DOHH2 (cell line): ENCODE data around the gene CABCOCO1.

Source experiments
- H3F3A ChIP-seq: fragments of 200-600 bp; sonication (generic), shearing (Covaris generic); 2 replicates; pipeline ENCODE4 v1.6.0; 2016; ENCODE audit warnings: antibody characterized with exemption, mild to moderate bottlenecking; ENCODE audit not compliant: control insufficient read depth, insufficient read depth
- H3K27ac ChIP-seq: fragments of 200-600 bp; sonication (generic); 2 replicates; pipeline ENCODE4 v1.5.1; 2014; ENCODE audit warnings: low read depth, mild to moderate bottlenecking, low read length, moderate library complexity
- H3K27me3 ChIP-seq: fragments of 200-600 bp; sonication (generic); 2 replicates; pipeline ENCODE4 v1.6.1; 2014; ENCODE audit warnings: mild to moderate bottlenecking, low read length, mixed read lengths; ENCODE audit not compliant: control insufficient read depth
- H3K36me3 ChIP-seq: fragments of 200-600 bp; sonication (generic); 2 replicates; pipeline ENCODE4 v1.6.1; 2014; ENCODE audit warnings: mild to moderate bottlenecking, low read length, moderate library complexity, mixed read lengths; ENCODE audit not compliant: control insufficient read depth
- H3K4me1 ChIP-seq: fragments of 200-600 bp; sonication (generic); 2 replicates; pipeline ENCODE4 v1.6.1; 2014; ENCODE audit warnings: mild to moderate bottlenecking, low read length, mixed read lengths; ENCODE audit not compliant: control insufficient read depth
- H3K4me2 ChIP-seq: fragments of 200-600 bp; sonication (generic); 2 replicates; pipeline ENCODE4 v1.6.0; 2014; ENCODE audit warnings: mild to moderate bottlenecking, low read length, moderate library complexity
- H3K4me3 ChIP-seq: fragments of 200-600 bp; sonication (generic); 2 replicates; pipeline ENCODE4 v1.5.1; 2014; ENCODE audit warnings: mild to moderate bottlenecking, low read length, mixed read lengths
- H3K79me2 ChIP-seq: fragments of 200-600 bp; sonication (generic); 2 replicates; pipeline ENCODE4 v1.6.1; 2014; ENCODE audit warnings: mild to moderate bottlenecking, low read length, mixed read lengths; ENCODE audit not compliant: control insufficient read depth
- H3K9me2 ChIP-seq: fragments of 200-600 bp; sonication (generic); replicated peaks from 2 replicates; pipeline ENCODE4 v1.6.1; 2014; ENCODE audit warnings: mild to moderate bottlenecking, low read length, mixed read lengths; ENCODE audit not compliant: control insufficient read depth
- H3K9me3 ChIP-seq: fragments of 200-600 bp; sonication (generic); 2 replicates; pipeline ENCODE4 v1.6.1; 2014; ENCODE audit warnings: antibody characterized with exemption, low read length, mixed read lengths; ENCODE audit not compliant: control insufficient read depth, insufficient read depth
- H4K20me1 ChIP-seq: fragments of 200-600 bp; sonication (generic); 2 replicates; pipeline ENCODE4 v1.6.0; 2014; ENCODE audit warnings: low read depth, mild to moderate bottlenecking, antibody characterized with exemption, low read length, moderate library complexity; ENCODE audit not compliant: control insufficient read depth, insufficient read depth
- EZH2phosphoT487 ChIP-seq: fragments of 200-600 bp; sonication (generic); IDR thresholded peaks from 2 replicates; pipeline ENCODE4 v1.6.1; 2017; ENCODE audit warnings: borderline replicate concordance, mild to moderate bottlenecking, antibody characterized with exemption, low read length, moderate library complexity, mixed read lengths
- TF ChIP-seq, protein P1 (sequence below): fragments of 200-600 bp; sonication (generic); IDR thresholded peaks from one replicate; pipeline ENCODE4 v1.5.1; 2014; ENCODE audit warnings: antibody characterized with exemption, mild to moderate bottlenecking, low read depth, low read length; ENCODE audit not compliant: poor library complexity, severe bottlenecking

CABCOCO1 gene

GRCh38 chr10:61780732-61781131, 118.0 kb downstream of the CABCOCO1 start:
- no peaks in the 10 kb centered on the region for H3K27me3 ChIP-seq
- no peaks in the 10 kb centered on the region for H3F3A ChIP-seq
- TF ChIP-seq, protein P1, sequence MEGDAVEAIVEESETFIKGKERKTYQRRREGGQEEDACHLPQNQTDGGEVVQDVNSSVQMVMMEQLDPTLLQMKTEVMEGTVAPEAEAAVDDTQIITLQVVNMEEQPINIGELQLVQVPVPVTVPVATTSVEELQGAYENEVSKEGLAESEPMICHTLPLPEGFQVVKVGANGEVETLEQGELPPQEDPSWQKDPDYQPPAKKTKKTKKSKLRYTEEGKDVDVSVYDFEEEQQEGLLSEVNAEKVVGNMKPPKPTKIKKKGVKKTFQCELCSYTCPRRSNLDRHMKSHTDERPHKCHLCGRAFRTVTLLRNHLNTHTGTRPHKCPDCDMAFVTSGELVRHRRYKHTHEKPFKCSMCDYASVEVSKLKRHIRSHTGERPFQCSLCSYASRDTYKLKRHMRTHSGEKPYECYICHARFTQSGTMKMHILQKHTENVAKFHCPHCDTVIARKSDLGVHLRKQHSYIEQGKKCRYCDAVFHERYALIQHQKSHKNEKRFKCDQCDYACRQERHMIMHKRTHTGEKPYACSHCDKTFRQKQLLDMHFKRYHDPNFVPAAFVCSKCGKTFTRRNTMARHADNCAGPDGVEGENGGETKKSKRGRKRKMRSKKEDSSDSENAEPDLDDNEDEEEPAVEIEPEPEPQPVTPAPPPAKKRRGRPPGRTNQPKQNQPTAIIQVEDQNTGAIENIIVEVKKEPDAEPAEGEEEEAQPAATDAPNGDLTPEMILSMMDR: no peak
- no peak for TF ChIP-seq EZH2phosphoT487
- no peaks in the 10 kb centered on the region for H3K9me2 ChIP-seq
- H3K9me3 ChIP-seq: no peaks in the 10 kb centered on the region
- no peak overlapping the region for H3K4me3 ChIP-seq
- H3K4me2 ChIP-seq: no peak overlapping the region
- no peaks in the 10 kb centered on the region for H3K4me1 ChIP-seq
- no peaks in the 10 kb centered on the region for H4K20me1 ChIP-seq
- H3K79me2 ChIP-seq: no peaks in the 10 kb centered on the region
- H3K36me3 ChIP-seq: no peaks in the 10 kb centered on the region
- H3K27ac ChIP-seq: no peak overlapping the region

DNA sequence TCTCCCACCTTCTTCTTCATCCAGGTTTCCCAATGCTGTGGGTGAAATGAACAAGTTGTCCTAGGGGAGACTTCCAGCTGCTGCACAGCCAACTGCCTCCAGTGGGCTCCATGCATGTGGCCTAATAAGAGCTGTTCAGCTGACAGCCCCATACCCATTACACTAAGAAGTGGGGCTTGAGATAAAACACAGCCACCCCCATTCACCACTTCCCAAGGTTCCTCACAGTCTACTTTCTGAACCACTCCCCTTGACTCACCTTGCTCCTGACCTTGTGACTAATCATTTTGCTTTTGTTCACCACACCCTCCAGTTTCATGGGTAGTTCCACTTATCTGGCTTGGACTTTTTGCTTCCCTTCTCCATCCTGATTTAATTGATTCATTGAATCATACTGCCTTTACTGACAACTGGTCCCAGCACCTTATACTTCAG, 119.3 kb downstream of the CABCOCO1 start:
- H3K9me2 ChIP-seq: no peaks in the 10 kb centered on the region

DNA sequence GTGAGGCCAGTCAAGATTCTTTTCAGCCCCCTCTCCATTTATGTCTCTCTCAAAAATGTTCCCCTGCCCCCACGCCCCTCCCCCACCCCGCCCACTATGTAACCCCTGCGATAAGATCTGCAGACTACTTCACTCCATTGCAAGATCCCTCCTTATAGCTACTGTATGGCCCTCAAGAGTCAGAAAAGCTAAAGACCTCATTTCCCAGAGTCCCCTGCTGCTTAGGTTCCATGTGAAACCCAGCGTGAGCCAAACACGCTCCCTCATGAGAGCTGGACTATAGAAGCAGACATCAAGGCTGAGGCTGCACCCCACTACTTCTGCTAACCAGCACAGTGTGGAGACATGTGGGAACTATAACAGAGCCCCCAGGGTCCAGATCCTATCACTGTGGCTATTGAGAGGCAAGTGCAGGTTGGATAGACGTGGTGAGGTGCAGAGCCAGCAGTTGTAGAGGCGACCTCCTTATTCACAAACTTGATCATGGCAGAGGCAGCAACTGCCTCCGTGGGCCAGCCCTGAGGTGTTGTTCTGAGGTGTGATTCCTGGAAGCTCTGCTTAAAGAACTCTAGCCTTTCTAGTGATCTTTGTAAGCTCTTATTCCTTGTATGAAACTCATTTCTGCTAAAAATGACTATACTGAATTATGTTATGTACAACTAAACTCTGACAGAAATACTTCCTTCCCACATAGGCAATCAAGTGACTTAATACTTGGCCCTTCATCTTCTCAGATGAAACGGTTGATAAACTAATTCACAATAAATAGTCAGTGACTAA, 121.8 kb downstream of the CABCOCO1 start:
- no peak overlapping the region for H3K4me2 ChIP-seq

More for the DNA sequence above, 119.3 kb downstream of the CABCOCO1 start:
- TF ChIP-seq, protein P1: no peak
- no peak for TF ChIP-seq EZH2phosphoT487
- H3K9me3 ChIP-seq: no peaks in the 10 kb centered on the region
- no peaks in the 10 kb centered on the region for H3K79me2 ChIP-seq
- no peaks in the 10 kb centered on the region for H4K20me1 ChIP-seq
- H3K4me1 ChIP-seq: no peaks in the 10 kb centered on the region
- H3K36me3 ChIP-seq: no peaks in the 10 kb centered on the region
- H3K27me3 ChIP-seq: no peaks in the 10 kb centered on the region
- H3K27ac ChIP-seq: no peak overlapping the region
- no peak overlapping the region for H3K4me3 ChIP-seq
- H3K4me2 ChIP-seq: no peak overlapping the region
- no peaks in the 10 kb centered on the region for H3F3A ChIP-seq

More for the DNA sequence above, 121.8 kb downstream of the CABCOCO1 start:
- no peaks in the 10 kb centered on the region for H3K27me3 ChIP-seq
- H3K79me2 ChIP-seq: no peaks in the 10 kb centered on the region
- H3K4me3 ChIP-seq: no peak overlapping the region
- no peaks in the 10 kb centered on the region for H3K9me3 ChIP-seq
- TF ChIP-seq EZH2phosphoT487: no peak
- TF ChIP-seq, protein P1: no peak
- no peaks in the 10 kb centered on the region for H3F3A ChIP-seq
- H3K27ac ChIP-seq: no peak overlapping the region
- no peaks in the 10 kb centered on the region for H3K4me1 ChIP-seq
- no peaks in the 10 kb centered on the region for H3K36me3 ChIP-seq
- no peaks in the 10 kb centered on the region for H3K9me2 ChIP-seq
- H4K20me1 ChIP-seq: no peaks in the 10 kb centered on the region
